AG04450 (cell line): ENCODE data around the gene CDC42EP2. TPM values are rescaled to one million over a fixed set of nuclear protein-coding genes. Genes with fewer than 3 reads are reported as not detected.

Experiments
- CTCF ChIA-PET: fragments of 300-600, 350-600 bp; formaldehyde crosslinking; extraction: SDS; loops from one replicate; lab custom pipeline; 2022; ENCODE audit warnings: antibody characterized with exemption, inconsistent platforms; lab: Charles Lee
- POLR2A ChIA-PET: fragments of 350-600 bp; formaldehyde crosslinking; extraction: SDS; loops from one replicate; lab custom pipeline; 2021; ENCODE audit warnings: antibody characterized with exemption, inconsistent platforms; lab: Yijun Ruan, JAX
- DNase-seq: peaks from one replicate; pipeline ENCODE4 v3.0.0-alpha.2; 2011; ENCODE audit warnings: low read depth, low spot score
- H3K27ac ChIP-seq: one replicate; pipeline ENCODE4 v1.5.1; 2012; ENCODE audit warnings: low read depth, low read length, control low read depth
- H3K27me3 ChIP-seq: one replicate; pipeline ENCODE4 v1.6.0; 2012; ENCODE audit warnings: low read length; ENCODE audit not compliant: control insufficient read depth, insufficient read depth
- H3K4me3 ChIP-seq: 2 replicates; pipeline ENCODE4 v1.5.1; 2011; ENCODE audit warnings: mild to moderate bottlenecking, low read depth, low read length, control low read depth
- H3K9me3 ChIP-seq: 2 replicates; pipeline ENCODE4 v1.5.1; 2012; ENCODE audit warnings: low read length; ENCODE audit not compliant: control insufficient read depth, insufficient read depth
- CTCF ChIP-seq: IDR thresholded peaks from 2 replicates; pipeline ENCODE4 v1.5.1; 2011; ENCODE audit warnings: low read depth, low read length, control low read depth, inconsistent platforms
- polyA plus RNA-seq: library from polyadenylated mRNA; depleted of rRNA; stranded (reverse); fragments of >200 nt; gene quantifications from 2 replicates; pipeline ENCODE4 v1.2.3, GENCODE V29; 2011

CDC42EP2 gene
- polyA plus RNA-seq, 1 experiment, result 14.3 TPM

- no peak for DNase-seq
- Histone ChIP-seq H3K27ac (no peak overlapping the region), H3K9me3 (no peaks in the 10 kb centered on the region; the same call in 1 of the 2 replicates), H3K27me3 (no peaks in the 10 kb centered on the region), H3K4me3 (no peak overlapping the region)
- ChIA-PET CTCF (interaction anchor here (1.3 to 3.3 kb wide), 3 partner anchors 11 to 29 kb away, joined by 3 to 16 read pairs (median 12); no protein-coding TSS in a partner anchor), POLR2A (no interaction called here)
- TF ChIP-seq CTCF, result no peak
Observed at GRCh38 chr11:65304110-65304509, 10.6 kb upstream of the CDC42EP2 start.

GRCh38 chr11:65304613-65305012 lies 10.1 kb upstream of the CDC42EP2 start:
- Histone ChIP-seq H3K9me3 (no peaks in the 10 kb centered on the region; the same call in 1 of the 2 replicates), H3K27ac (peak overlapping the region; percentile 70), H3K27me3 (no peaks in the 10 kb centered on the region), H3K4me3 (no peak overlapping the region)
- CTCF ChIA-PET, result interaction anchor here (1.5 to 3.3 kb wide), 2 partner anchors 11 to 25 kb away, joined by 5 to 12 read pairs; no protein-coding TSS in a partner anchor
- no peak for TF ChIP-seq CTCF
- no peak for DNase-seq
- POLR2A ChIA-PET, result interaction anchor here (1.2 to 1.5 kb wide), 2 partner anchors 12 to 29 kb away, joined by 3 to 5 read pairs; no protein-coding TSS in a partner anchor

- Histone ChIP-seq H3K4me3 (no peak overlapping the region), H3K27me3 (no peaks in the 10 kb centered on the region), H3K9me3 (no peaks in the 10 kb centered on the region; the same call in 1 of the 2 replicates), H3K27ac (peak overlapping the region; percentile 70)
- no peak for TF ChIP-seq CTCF
- CTCF ChIA-PET, result interaction anchor here (0.8 to 1.5 kb wide), 2 partner anchors 10 kb away, joined by 5 to 7 read pairs; no protein-coding TSS in a partner anchor
- no peak for DNase-seq
- POLR2A ChIA-PET, result interaction anchor here (0.7 to 1.5 kb wide), 4 partner anchors 11 to 30 kb away, joined by 3 to 12 read pairs (median 5); partner anchors contain the start of gene DPF2
Observed at GRCh38 chr11:65305501-65306268, 9.0 kb upstream of the CDC42EP2 start.

- POLR2A ChIA-PET, result no interaction called here
- Histone ChIP-seq H3K27ac (no peak overlapping the region), H3K9me3 (no peaks in the 10 kb centered on the region; the same call in 1 of the 2 replicates), H3K4me3 (no peak overlapping the region), H3K27me3 (no peaks in the 10 kb centered on the region)
- TF ChIP-seq CTCF, result no peak
- DNase-seq, result no peak
- CTCF ChIA-PET, result interaction anchor here (1.2 kb wide), 1 partner anchor 8 kb away, joined by 6 read pairs; no protein-coding TSS in a partner anchor
Observed at GRCh38 chr11:65307298-65308229, 7.1 kb upstream of the CDC42EP2 start.
